Activated T-helper 17 cell treated with anti-CD3 and anti-CD28 coated beads, Interleukin-2, amount 50 U/mL, for 72 hours (primary cell): ENCODE measurements around the gene CFAP46. TPM values are rescaled to one million over a fixed set of nuclear protein-coding genes. Genes with fewer than 3 reads are reported as not detected.

ENCODE experiments used
- ATAC-seq: fragments of 150-1000 bp; cut with Tn5 transposase; replicated peaks from 2 replicates; pipeline ENCODE4 v1.10.0; 2021; ENCODE audit warnings: mild to moderate bottlenecking, moderate library complexity
- H3K27ac Mint-ChIP-seq: one replicate; pipeline ENCODE4 v1.8.0; 2022; ENCODE audit warnings: mixed read lengths
- H3K27me3 Mint-ChIP-seq: one replicate; pipeline ENCODE4 v1.8.0; 2022; ENCODE audit warnings: mixed read lengths
- H3K36me3 Mint-ChIP-seq: one replicate; pipeline ENCODE4 v1.8.0; 2022; ENCODE audit warnings: low read depth, mild to moderate bottlenecking, mixed read lengths
- H3K4me1 Mint-ChIP-seq: one replicate; pipeline ENCODE4 v1.8.0; 2022; ENCODE audit warnings: mixed read lengths
- H3K4me3 Mint-ChIP-seq: one replicate; pipeline ENCODE4 v1.8.0; 2022; ENCODE audit warnings: mild to moderate bottlenecking, mixed read lengths
- H3K9me3 Mint-ChIP-seq: one replicate; pipeline ENCODE4 v1.8.0; 2022; ENCODE audit warnings: mixed read lengths
- total RNA-seq, 2 donors: library from RNA; stranded (reverse); gene quantifications; one replicate each; pipeline ENCODE4 v1.2.3, GENCODE V29; 2022

CFAP46 gene
- total RNA-seq, 2 donors from 2014 or later = not detected

GRCh38 chr10:132813560-132814468 lies 128.6 kb downstream of the CFAP46 start:
- H3K4me3 Mint-ChIP-seq = no peak overlapping the region
- H3K4me1 Mint-ChIP-seq = no peaks in the 10 kb centered on the region

GRCh38 chr10:132813001-132813401 lies 129.4 kb downstream of the CFAP46 start:
- H3K9me3 Mint-ChIP-seq = no peaks in the 10 kb centered on the region
- no peaks in the 10 kb centered on the region for H3K36me3 Mint-ChIP-seq
- no peak overlapping the region for H3K4me3 Mint-ChIP-seq
- peaks cover 20% of the 10 kb centered on the region for H3K27me3 Mint-ChIP-seq
- ATAC-seq = no peak
- no peak overlapping the region for H3K27ac Mint-ChIP-seq
- no peaks in the 10 kb centered on the region for H3K4me1 Mint-ChIP-seq

More at GRCh38 chr10:132813560-132814468, 128.6 kb downstream of the CFAP46 start:
- Mint-ChIP-seq H3K9me3 (no peaks in the 10 kb centered on the region), H3K27ac (no peak overlapping the region), H3K27me3 (peaks cover 23% of the 10 kb centered on the region), H3K36me3 (no peaks in the 10 kb centered on the region)
- ATAC-seq = no peak

GRCh38 chr10:132812520-132812919 lies 129.8 kb downstream of the CFAP46 start:
- Mint-ChIP-seq H3K27me3 (peaks cover 20% of the 10 kb centered on the region), H3K4me3 (no peak overlapping the region), H3K9me3 (no peaks in the 10 kb centered on the region), H3K4me1 (no peaks in the 10 kb centered on the region), H3K36me3 (no peaks in the 10 kb centered on the region), H3K27ac (no peak overlapping the region)
- no peak for ATAC-seq

GRCh38 chr10:132811891-132812481 lies 130.4 kb downstream of the CFAP46 start:
- H3K4me1 Mint-ChIP-seq = no peaks in the 10 kb centered on the region
- no peak overlapping the region for H3K4me3 Mint-ChIP-seq
- H3K27ac Mint-ChIP-seq = no peak overlapping the region
- H3K9me3 Mint-ChIP-seq = no peaks in the 10 kb centered on the region
- no peak for ATAC-seq
- H3K36me3 Mint-ChIP-seq = no peaks in the 10 kb centered on the region
- peaks cover 15% of the 10 kb centered on the region for H3K27me3 Mint-ChIP-seq

- H3K27me3 Mint-ChIP-seq = peaks cover 9% of the 10 kb centered on the region
- H3K36me3 Mint-ChIP-seq = no peaks in the 10 kb centered on the region
- no peak overlapping the region for H3K27ac Mint-ChIP-seq
- H3K4me1 Mint-ChIP-seq = no peaks in the 10 kb centered on the region
- H3K4me3 Mint-ChIP-seq = no peak overlapping the region
- ATAC-seq = no peak
- no peaks in the 10 kb centered on the region for H3K9me3 Mint-ChIP-seq
These were observed 131.3 kb downstream of the CFAP46 start for GRCh38 chr10:132810807-132811700.

GRCh38 chr10:132810141-132810806 lies 132.1 kb downstream of the CFAP46 start:
- no peak overlapping the region for H3K27ac Mint-ChIP-seq
- ATAC-seq = no peak
- no peaks in the 10 kb centered on the region for H3K36me3 Mint-ChIP-seq
- H3K4me1 Mint-ChIP-seq = no peaks in the 10 kb centered on the region
- no peaks in the 10 kb centered on the region for H3K9me3 Mint-ChIP-seq
- H3K4me3 Mint-ChIP-seq = no peak overlapping the region
- peaks cover 1% of the 10 kb centered on the region for H3K27me3 Mint-ChIP-seq

GRCh38 chr10:132809232-132810140 lies 132.9 kb downstream of the CFAP46 start:
- no peaks in the 10 kb centered on the region for H3K9me3 Mint-ChIP-seq
- H3K27ac Mint-ChIP-seq = no peak overlapping the region
- H3K36me3 Mint-ChIP-seq = no peaks in the 10 kb centered on the region
- H3K4me1 Mint-ChIP-seq = no peaks in the 10 kb centered on the region
- no peaks in the 10 kb centered on the region for H3K27me3 Mint-ChIP-seq
- ATAC-seq = no peak
- H3K4me3 Mint-ChIP-seq = no peak overlapping the region

GRCh38 chr10:132808383-132809231 lies 133.8 kb downstream of the CFAP46 start:
- Mint-ChIP-seq H3K36me3 (no peaks in the 10 kb centered on the region), H3K27ac (no peak overlapping the region), H3K27me3 (peaks cover 3% of the 10 kb centered on the region), H3K9me3 (no peaks in the 10 kb centered on the region), H3K4me1 (no peaks in the 10 kb centered on the region), H3K4me3 (no peak overlapping the region)
- no peak for ATAC-seq

- ATAC-seq = no peak
- H3K36me3 Mint-ChIP-seq = no peaks in the 10 kb centered on the region
- H3K9me3 Mint-ChIP-seq = no peaks in the 10 kb centered on the region
- no peaks in the 10 kb centered on the region for H3K4me1 Mint-ChIP-seq
- H3K27ac Mint-ChIP-seq = no peak overlapping the region
- no peak overlapping the region for H3K4me3 Mint-ChIP-seq
- H3K27me3 Mint-ChIP-seq = peaks cover 3% of the 10 kb centered on the region
These were observed 134.7 kb downstream of the CFAP46 start for GRCh38 chr10:132807621-132808049.

GRCh38 chr10:132806561-132807003 lies 135.8 kb downstream of the CFAP46 start:
- Mint-ChIP-seq H3K36me3 (no peaks in the 10 kb centered on the region), H3K27me3 (peaks cover 3% of the 10 kb centered on the region), H3K9me3 (no peaks in the 10 kb centered on the region), H3K4me1 (no peaks in the 10 kb centered on the region), H3K4me3 (no peak overlapping the region), H3K27ac (no peak overlapping the region)
- no peak for ATAC-seq

- H3K4me1 Mint-ChIP-seq = no peaks in the 10 kb centered on the region
- H3K27ac Mint-ChIP-seq = no peak overlapping the region
- H3K36me3 Mint-ChIP-seq = no peaks in the 10 kb centered on the region
- H3K27me3 Mint-ChIP-seq = peaks cover 3% of the 10 kb centered on the region
- ATAC-seq = no peak
- no peak overlapping the region for H3K4me3 Mint-ChIP-seq
- no peaks in the 10 kb centered on the region for H3K9me3 Mint-ChIP-seq
These were observed 136.3 kb downstream of the CFAP46 start for GRCh38 chr10:132806110-132806509.

GRCh38 chr10:132805599-132805998 lies 136.8 kb downstream of the CFAP46 start:
- Mint-ChIP-seq H3K36me3 (no peaks in the 10 kb centered on the region), H3K27ac (no peak overlapping the region), H3K9me3 (no peaks in the 10 kb centered on the region), H3K4me1 (no peaks in the 10 kb centered on the region), H3K4me3 (no peak overlapping the region), H3K27me3 (peaks cover 3% of the 10 kb centered on the region)
- no peak for ATAC-seq
